ENCODE results near the gene WDR17. TPM values are rescaled to one million over a fixed set of nuclear protein-coding genes. Genes with fewer than 3 reads are reported as not detected.

WDR17 gene
- total and polyA plus RNA-seq, 4 donors = 0.81 to 7.5 (median 3.1) TPM

DNA sequence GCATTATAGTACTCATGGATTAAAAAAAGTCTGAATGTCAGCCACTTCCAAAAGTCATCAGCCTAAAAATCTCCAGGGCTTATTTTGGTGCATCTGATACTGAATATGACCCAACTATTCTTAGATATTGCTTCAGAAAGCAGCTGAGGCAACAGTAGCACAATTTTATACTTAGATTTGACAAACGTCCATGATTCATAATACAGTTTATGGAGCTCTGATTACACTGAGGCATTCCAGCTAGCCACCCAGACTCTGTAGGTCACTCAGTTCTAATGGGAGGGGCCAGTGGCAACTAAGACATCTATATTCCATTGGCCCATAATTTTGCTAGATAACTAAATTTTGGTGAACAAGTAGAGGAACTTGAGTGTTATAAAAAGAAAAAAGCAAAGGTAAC lies 119.4 kb downstream of the WDR17 start:
- no peak overlapping the region for H3K27ac ChIP-seq (ENCODE audit: low read depth in 1 of 2, low read length in 1 of 2)
- H3K27me3 ChIP-seq (ENCODE audit: control insufficient read depth in 3 of 3, insufficient read depth in 3 of 3, low read length in 2 of 3) = no peaks in the 10 kb centered on the region
- TF ChIP-seq, protein P1, sequence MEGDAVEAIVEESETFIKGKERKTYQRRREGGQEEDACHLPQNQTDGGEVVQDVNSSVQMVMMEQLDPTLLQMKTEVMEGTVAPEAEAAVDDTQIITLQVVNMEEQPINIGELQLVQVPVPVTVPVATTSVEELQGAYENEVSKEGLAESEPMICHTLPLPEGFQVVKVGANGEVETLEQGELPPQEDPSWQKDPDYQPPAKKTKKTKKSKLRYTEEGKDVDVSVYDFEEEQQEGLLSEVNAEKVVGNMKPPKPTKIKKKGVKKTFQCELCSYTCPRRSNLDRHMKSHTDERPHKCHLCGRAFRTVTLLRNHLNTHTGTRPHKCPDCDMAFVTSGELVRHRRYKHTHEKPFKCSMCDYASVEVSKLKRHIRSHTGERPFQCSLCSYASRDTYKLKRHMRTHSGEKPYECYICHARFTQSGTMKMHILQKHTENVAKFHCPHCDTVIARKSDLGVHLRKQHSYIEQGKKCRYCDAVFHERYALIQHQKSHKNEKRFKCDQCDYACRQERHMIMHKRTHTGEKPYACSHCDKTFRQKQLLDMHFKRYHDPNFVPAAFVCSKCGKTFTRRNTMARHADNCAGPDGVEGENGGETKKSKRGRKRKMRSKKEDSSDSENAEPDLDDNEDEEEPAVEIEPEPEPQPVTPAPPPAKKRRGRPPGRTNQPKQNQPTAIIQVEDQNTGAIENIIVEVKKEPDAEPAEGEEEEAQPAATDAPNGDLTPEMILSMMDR (IDR thresholded peaks at IDR 0.05; ENCODE audit: control extremely low read depth, extremely low read depth) = no peak
- no peaks in the 10 kb centered on the region for H3K36me3 ChIP-seq (ENCODE audit: control insufficient read depth in 4 of 4, insufficient read depth in 4 of 4, low read length in 4 of 4)
- peaks cover 0 to 9% (median 0%) of the 10 kb centered on the region in 5 donors for H3K4me1 ChIP-seq (ENCODE audit: control insufficient read depth in 5 of 5, insufficient read depth in 5 of 5, low read length in 5 of 5)
- H3K9me3 ChIP-seq (ENCODE audit: control insufficient read depth in 4 of 4, insufficient read depth in 3 of 4, low read length in 3 of 4) = no peaks in the 10 kb centered on the region
- WGBS, 2 donors = 52 to 67% methylated on average over 1 of the region's 1 CpG
- ATAC-seq (ENCODE audit: insufficient read depth, low FRiP score) (no peak), DNase-seq (no peak)
- no peak overlapping the region for H3K4me3 ChIP-seq
- H3K9ac ChIP-seq (ENCODE audit: insufficient read depth in 1 of 2, low read length in 2 of 2) = no peak overlapping the region

GRCh38 chr4:176186067-176186466 lies 120.4 kb downstream of the WDR17 start:
- H3K27me3 ChIP-seq (ENCODE audit: control insufficient read depth in 3 of 3, insufficient read depth in 3 of 3, low read length in 2 of 3) = no peaks in the 10 kb centered on the region
- TF ChIP-seq, protein P1 (IDR thresholded peaks at IDR 0.05; ENCODE audit: control extremely low read depth, extremely low read depth) = no peak
- H3K36me3 ChIP-seq (ENCODE audit: control insufficient read depth in 4 of 4, insufficient read depth in 4 of 4, low read length in 4 of 4) = no peaks in the 10 kb centered on the region
- WGBS, 2 donors = 67 to 76% methylated on average over 2 of the region's 2 CpGs
- no peaks in the 10 kb centered on the region for H3K9me3 ChIP-seq (ENCODE audit: control insufficient read depth in 4 of 4, insufficient read depth in 3 of 4, low read length in 3 of 4)
- H3K9ac ChIP-seq (ENCODE audit: insufficient read depth in 1 of 2, low read length in 2 of 2) = no peak overlapping the region
- DNase-seq (no peak), ATAC-seq (ENCODE audit: insufficient read depth, low FRiP score) (no peak)
- H3K4me1 ChIP-seq (ENCODE audit: control insufficient read depth in 5 of 5, insufficient read depth in 5 of 5, low read length in 5 of 5) = peaks cover 0 to 9% (median 0%) of the 10 kb centered on the region in 5 donors
- no peak overlapping the region for H3K27ac ChIP-seq (ENCODE audit: low read depth in 1 of 2, low read length in 1 of 2)
- no peak overlapping the region for H3K4me3 ChIP-seq

DNA sequence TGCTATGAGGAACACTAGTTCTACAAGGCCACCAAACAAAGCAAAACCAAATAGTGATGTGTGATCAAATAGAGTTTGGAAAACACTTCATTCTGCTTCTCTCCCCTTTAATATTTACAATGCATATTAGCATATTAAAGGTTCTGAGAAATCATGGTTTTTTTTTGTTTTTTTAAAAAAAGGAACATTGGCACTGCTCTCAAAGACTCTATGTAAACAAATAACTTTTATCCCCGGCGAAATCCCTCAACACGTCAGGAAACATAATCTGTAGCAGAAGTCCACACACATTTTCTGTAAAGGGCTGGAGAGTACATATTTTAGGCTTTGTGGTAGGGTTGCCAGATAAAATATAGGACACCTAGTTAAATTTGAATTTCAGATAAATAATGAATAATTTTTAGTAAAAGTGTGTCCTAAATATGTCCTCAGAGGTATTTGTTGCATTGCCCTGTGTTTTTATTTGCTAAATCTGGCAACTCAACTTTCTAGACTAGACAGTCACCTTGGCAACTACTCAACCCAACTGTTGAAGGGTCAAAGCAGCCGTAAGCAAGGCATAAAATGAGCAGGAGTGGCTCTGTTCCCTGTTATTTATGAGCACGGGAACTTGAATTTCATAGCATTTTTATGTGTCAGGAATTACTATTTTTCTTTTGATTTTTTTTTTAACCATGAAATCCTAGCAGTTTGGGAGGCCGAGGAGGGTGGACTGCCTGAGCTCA lies 121.2 kb downstream of the WDR17 start:
- Histone ChIP-seq H3K4me1 (ENCODE audit: control insufficient read depth in 5 of 5, insufficient read depth in 5 of 5, low read length in 5 of 5) (peaks cover 0 to 9% (median 0%) of the 10 kb centered on the region in 5 donors), H3K36me3 (ENCODE audit: control insufficient read depth in 4 of 4, insufficient read depth in 4 of 4, low read length in 4 of 4) (no peaks in the 10 kb centered on the region), H3K9me3 (ENCODE audit: control insufficient read depth in 4 of 4, insufficient read depth in 3 of 4, low read length in 3 of 4) (no peaks in the 10 kb centered on the region), H3K9ac (ENCODE audit: insufficient read depth in 1 of 2, low read length in 2 of 2) (no peak overlapping the region), H3K4me3 (no peak overlapping the region), H3K27ac (ENCODE audit: low read depth in 1 of 2, low read length in 1 of 2) (no peak overlapping the region), H3K27me3 (ENCODE audit: control insufficient read depth in 3 of 3, insufficient read depth in 3 of 3, low read length in 2 of 3) (no peaks in the 10 kb centered on the region)
- 57 to 76% methylated on average over 6 of the region's 6 CpGs for WGBS, 2 donors
- TF ChIP-seq, protein P1 (IDR thresholded peaks at IDR 0.05; ENCODE audit: control extremely low read depth, extremely low read depth) = no peak
- ATAC-seq (ENCODE audit: insufficient read depth, low FRiP score) = no peak
- DNase-seq = peak in 2 of 3 donors; percentile 63 to 67

All from lung (tissue), 12 donors.